Measurements from ENCODE around the gene CTNNBL1.

CTNNBL1 gene

GRCh38 chr20:37856932-37857660 is 163.3 kb downstream of the CTNNBL1 start:
- no peak for DNase-seq

- DNase-seq = no peak
These were observed 165.8 kb downstream of the CTNNBL1 start for GRCh38 chr20:37859406-37860171.

DNA sequence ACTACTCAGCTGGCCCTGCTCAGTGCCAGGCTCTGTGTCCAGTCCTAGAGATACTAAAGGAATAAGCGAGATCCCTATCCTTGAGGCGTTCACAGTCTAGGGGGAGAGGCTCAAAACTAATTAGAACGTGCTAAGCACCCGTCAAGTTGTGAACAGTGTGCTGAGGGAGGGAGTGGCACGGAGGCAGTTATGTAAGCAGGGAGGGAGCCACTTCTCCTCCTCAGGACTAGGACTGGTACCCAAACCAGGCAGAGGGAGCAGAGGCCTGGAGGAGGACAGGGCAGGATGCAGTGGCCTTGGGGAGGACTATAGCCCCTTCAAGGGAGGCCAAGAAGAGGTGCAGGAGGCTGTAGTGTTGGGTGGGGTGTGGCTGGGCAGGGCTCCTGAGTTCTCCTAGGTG is 169.5 kb downstream of the CTNNBL1 start:
- DNase-seq = no peak

DNA sequence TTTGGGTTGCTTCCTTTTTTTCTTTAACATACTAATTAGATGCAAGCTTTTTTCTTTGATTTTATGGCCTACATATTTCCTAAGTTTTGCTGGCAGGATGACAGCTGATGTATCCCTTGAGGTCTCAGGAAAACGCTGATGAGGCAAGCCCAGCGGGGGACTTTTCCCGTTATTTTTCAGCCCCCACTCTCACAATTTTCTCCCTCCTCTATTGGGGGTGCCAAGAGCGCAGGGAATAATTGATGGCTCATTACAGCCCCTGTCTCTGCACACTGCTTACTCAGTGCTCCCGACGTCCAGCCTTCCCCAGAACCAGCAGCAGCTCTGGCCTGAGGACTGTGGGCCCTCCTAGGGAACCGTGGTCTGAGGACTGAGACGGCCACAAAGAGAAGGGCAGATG is 170.5 kb downstream of the CTNNBL1 start:
- DNase-seq = no peak

DNA sequence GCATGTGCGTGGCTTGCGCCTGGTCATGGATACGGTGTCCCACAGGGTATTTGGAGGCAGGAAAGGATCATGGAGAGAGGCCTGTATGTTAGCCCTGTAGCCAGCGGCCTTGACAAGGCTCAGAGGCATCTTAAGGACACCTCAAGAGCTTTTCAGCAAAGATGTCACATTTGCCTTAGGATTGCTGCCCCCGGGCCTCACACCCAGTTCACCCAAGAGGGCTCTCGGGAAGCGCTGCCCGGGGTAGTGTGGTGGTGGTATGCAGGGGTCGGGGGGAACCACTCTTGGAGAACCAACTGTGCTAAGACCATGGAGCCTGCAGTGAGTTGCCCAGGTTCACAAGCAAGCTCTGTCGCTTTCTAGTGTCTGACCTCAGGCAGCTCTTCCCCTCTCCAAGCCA is 172.2 kb downstream of the CTNNBL1 start:
- no peak for DNase-seq

DNA sequence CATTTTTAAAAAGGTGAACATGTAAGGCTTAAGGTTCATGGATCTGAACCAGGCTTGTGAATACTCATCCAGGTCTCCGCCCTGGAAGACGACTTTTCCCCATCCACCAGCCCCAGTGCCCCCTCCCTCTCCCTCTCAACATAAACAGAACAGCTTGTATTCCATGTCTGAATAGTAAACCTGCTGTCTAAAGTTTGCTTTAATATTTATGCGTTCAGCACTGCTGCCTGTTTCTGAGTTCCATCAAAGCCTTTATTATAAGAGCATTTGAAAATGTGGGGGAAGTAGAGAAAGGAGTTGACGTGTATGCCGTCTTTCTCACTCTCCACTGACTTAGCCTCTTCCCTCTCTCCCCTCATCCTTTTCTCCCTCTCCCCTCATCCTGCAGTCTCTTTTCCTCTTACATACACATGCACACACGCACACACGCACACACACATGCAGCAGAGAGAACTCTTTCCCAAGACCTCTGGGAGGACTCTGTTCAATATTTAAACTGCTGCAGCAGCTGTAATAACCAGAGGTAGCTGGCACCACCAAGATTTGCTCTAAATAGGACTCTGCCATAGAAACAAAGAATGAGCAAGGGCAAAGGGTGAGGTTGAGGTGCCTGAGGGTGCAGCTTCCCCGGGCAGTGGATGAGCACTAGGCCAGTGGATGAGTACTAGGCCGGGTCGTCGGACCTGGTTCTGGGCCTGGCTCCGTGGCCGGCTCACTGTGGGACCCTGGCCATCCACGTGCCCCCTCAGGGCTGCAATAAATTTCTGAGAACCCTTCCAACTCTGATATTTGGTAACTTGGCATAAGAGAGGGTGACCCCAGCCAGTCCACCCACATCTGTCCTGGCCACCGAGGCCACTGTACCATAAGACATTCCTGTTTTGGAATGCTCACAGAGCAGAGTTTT is 173.7 kb downstream of the CTNNBL1 start:
- DNase-seq = no peak

- no peak for DNase-seq
These were observed 175.1 kb downstream of the CTNNBL1 start for GRCh38 chr20:37868851-37869333.

DNA sequence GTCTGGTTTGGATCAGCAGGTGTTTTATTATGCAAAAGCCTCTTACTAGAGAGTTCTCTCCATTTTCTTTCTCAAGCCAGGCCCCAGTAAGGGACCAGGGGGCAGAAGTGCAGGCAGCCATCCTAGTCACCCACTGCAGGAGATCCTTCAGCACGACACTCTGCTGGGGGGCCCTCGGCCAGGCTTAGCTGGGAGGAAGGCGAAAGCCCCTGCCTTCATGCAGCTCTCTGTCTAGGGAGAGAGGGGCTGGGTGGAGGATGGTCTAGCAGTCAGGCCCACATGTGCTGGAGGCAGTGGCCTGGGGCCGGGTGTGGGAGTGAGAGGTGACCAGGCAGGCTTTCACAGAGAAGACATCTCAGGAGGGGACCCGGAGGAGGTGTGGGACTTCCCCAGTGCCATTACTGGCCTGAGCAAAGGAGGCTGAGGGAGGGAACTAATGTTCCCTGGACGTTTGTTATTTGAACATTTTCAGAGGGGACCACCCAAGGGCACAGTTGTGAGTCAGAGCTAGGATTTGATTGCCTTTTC is 175.6 kb downstream of the CTNNBL1 start:
- no peak for DNase-seq

DNA sequence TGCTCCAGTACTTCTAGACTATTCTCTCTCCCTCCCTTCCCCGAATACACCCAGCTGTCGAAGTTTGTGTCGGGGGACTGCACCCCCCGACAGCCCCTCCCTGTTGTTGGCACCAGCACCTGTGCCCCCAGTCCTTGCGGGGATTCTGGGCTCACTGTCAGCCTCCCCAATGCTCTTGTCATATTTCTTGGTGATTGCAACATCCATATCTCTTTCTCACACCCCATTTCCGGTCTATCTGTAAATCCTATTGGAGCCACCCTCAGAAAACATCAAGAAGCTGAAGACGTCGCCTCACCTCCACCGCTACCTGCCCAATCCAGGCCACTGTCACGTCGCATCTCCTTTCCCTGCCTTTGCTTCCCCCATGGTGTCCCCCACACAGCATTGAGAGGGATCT is 176.5 kb downstream of the CTNNBL1 start:
- DNase-seq = no peak

- DNase-seq = no peak
These were observed 177.9 kb downstream of the CTNNBL1 start for GRCh38 chr20:37871751-37872150.

- DNase-seq = no peak
These were observed 178.3 kb downstream of the CTNNBL1 start for GRCh38 chr20:37872161-37872560.

DNA sequence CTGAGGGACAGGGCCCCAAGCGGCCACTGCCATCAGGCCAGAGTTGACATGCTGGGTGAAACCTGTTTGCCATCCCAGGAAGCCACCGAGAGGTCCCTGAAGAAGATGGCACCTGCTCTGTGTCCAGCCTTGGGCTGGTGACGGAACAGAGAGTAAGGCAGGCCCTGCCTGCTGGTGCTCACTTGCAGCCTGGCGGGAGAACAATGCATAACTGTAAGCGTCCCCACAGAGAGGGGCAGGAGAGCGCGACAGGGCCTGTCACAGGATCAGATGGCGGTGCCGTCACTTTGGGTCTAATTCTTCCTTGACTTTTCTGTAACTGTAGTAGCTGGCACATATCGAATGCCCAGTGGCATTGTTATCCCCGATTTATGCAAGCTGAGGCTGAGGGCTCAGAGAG is 180.1 kb downstream of the CTNNBL1 start:
- no peak for DNase-seq

DNA sequence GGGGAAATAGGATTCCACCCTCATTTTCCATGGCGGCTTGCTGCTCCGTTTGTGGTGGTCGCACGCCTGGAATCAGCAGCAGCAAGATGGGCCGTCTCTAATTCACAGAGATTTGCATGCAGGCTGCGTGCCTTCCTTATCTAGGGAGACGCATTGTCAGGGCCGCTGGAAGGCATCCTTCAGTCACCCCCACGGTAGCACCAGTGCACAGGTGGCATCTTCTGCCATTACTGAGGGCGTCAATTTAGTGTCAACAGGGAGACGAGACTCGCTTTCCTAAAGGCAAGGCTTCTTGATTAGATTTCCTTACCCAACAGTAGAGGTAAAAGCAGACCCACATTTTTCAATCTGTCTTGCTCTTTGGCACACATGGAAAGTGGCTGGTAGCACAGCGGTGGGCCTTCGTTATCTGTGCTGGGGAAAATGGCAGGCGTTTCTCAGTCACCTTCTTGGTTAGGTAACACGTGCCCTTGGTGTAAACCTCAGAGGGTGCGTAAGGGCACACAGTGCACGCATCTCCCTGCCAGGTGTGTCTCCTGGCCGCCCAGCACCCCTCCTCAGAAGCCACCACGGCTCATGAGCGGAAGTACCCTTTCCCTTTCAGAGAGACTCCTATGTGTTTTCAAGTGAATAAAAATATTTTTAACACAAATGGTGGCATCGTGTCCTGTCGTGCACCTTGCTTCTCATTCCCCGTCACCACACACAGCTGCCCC is 181.8 kb downstream of the CTNNBL1 start:
- DNase-seq = no peak

DNA sequence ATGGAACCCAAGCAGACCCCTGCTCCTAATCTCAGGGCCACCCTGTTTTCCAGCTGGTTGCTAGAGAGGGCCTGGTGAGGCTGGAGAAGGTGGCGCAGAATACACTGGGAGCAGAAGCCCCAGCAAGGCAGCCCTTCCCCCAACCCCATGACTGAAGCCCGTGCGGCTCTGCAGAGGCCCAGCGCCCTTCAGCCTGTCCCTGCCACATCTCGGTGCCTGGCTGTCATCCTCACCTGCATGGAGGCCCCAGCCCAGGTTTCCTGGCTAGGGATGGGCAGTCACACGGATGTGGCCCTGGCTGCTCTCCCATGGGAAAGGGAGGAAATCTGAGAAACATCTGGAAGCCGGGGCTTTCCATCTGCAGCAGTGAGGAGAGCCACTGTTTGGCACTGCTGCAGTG is 183.0 kb downstream of the CTNNBL1 start:
- no peak for DNase-seq

GRCh38 chr20:37877832-37878772 is 184.3 kb downstream of the CTNNBL1 start:
- no peak for DNase-seq

DNA sequence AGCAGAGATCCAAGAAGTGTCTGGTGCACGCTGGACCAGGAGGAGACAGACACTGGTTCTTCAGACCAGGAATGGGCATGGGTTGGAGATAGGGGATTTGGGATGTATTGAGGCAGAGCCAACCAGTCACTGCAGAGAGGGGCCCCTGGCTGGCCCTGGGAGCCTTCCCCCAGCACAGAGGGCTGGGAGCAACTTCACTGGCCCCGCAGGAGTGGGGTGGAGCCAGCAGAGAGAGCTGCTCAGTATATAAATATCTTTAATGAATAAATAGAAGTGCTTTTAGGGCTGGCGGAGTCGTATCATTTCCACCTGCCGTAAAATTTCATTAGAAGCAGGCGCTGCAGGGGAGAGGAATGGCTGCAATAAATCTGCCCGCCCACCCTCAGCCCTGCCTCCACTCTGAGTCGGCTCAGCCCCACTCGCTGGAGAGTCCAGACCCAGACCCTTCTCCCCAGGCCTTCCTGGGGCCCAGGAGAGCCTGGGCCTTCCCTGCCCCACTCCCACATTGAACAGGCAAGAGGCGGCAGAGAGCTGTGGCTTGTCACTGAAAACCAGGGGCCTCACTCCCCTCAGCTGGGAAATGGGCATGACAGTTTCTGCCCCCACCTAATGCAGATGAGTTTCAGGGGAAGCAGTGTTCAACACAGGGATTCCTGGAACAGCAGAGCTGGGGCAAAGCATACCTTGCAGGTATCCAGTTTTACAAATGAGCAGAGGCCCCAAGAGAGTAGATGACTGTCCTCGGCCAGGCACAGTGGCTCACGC is 185.2 kb downstream of the CTNNBL1 start:
- no peak for DNase-seq

- no peak for DNase-seq
These were observed 186.0 kb downstream of the CTNNBL1 start for GRCh38 chr20:37879843-37880242.

GRCh38 chr20:37880726-37881591 is 187.1 kb downstream of the CTNNBL1 start:
- DNase-seq = no peak

DNA sequence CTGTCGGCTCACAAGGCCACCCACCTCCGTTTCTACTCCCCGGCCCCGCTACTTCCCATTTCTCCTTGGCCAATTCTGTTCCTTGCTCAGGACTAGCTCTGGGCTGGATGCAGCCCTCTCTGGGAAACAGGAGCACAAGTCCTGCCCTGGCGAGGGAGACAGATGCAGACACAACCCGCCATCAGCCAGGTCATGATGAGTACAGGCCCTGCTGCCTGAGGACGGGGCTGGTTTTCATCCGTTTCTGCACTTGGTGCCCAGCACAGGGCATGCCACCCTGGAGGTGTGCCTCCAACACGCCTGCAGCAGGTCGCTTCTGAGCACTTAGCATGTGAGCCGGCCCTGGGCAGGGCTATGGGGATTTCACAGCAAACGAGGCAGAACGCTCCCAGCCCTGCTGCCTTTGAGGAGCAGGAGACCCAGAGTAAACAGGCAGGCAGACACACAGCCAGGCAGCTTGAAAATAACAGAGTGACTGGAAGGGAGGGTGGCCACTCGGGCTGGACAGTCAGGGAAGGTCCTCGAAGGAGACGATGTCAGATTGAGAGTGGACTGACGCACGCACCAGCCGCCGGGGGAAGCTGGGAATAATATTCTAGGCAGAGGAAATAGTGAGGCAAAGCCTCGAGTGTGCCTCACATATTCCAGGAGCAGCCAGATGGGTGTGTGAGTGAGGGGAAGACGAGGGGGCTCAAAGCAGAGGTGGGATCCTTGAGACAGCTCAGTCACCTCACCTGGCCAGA is 187.9 kb downstream of the CTNNBL1 start:
- DNase-seq = no peak
